ENCODE measurements around the gene CSF3.

DNA sequence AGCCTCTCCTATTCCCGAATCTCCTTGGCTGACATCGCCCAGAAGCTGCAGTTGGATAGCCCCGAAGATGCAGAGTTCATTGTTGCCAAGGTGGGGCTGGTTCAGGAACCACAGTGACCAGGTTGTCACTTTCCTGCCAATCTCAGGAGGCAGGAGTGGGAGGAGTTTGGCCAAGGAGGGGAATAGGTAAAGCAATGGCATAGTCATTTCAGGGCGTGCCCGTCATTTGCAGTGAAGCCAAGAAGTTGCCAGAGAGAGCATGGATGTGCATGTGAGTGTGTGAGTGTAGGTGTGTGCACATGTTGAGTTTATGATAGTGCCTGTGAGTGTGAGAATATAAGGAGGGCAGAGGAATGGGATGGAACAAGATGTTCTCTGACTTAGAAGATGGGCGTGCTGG is 19.8 kb upstream of the CSF3 start:
- no peak for TF ChIP-seq POLR2A (IDR thresholded peaks at IDR 0.05)
- TF ChIP-seq, protein P1, sequence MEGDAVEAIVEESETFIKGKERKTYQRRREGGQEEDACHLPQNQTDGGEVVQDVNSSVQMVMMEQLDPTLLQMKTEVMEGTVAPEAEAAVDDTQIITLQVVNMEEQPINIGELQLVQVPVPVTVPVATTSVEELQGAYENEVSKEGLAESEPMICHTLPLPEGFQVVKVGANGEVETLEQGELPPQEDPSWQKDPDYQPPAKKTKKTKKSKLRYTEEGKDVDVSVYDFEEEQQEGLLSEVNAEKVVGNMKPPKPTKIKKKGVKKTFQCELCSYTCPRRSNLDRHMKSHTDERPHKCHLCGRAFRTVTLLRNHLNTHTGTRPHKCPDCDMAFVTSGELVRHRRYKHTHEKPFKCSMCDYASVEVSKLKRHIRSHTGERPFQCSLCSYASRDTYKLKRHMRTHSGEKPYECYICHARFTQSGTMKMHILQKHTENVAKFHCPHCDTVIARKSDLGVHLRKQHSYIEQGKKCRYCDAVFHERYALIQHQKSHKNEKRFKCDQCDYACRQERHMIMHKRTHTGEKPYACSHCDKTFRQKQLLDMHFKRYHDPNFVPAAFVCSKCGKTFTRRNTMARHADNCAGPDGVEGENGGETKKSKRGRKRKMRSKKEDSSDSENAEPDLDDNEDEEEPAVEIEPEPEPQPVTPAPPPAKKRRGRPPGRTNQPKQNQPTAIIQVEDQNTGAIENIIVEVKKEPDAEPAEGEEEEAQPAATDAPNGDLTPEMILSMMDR (IDR thresholded peaks at IDR 0.05), result no peak

Data from heart left ventricle (tissue), 13 donors.